ENCODE results near the gene NEK1.

DNA sequence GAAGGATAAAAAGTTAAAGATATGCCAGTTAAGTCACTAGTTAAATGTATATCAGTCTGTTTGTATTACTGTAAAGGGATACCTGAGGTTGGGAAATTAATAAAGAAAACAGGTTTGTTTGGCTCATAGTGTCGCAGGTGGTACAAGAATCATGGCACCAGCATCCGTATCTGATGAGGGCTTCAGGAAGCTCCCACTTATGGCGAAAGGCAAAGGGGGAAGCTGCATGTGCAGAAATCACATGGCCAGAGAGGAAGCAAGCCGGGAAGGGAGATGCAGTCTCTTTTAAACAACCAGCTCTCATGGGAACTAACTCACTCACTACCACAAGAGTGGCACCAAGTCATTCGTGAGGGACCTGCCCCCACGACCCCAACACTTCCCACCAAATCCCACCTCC, 249.8 kb downstream of the NEK1 start:
- TF ChIP-seq POLR2A (IDR thresholded peaks at IDR 0.05; ENCODE audit: low read depth, low read length) (no peak), POU2F2 (IDR thresholded peaks at IDR 0.05; ENCODE audit: low read depth, low read length) (no peak)

Data from GM12891 (cell line).